NCI-H1092 treated with DMSO at 0.1 percent for 48 hours (cell line): ENCODE results near the gene ATP6V1B1.

ENCODE experiments used
- DNase-seq: peaks from one replicate; lab custom pipeline; 2025; lab: John Stamatoyannopoulos, UW

The ATP6V1B1 gene

DNA sequence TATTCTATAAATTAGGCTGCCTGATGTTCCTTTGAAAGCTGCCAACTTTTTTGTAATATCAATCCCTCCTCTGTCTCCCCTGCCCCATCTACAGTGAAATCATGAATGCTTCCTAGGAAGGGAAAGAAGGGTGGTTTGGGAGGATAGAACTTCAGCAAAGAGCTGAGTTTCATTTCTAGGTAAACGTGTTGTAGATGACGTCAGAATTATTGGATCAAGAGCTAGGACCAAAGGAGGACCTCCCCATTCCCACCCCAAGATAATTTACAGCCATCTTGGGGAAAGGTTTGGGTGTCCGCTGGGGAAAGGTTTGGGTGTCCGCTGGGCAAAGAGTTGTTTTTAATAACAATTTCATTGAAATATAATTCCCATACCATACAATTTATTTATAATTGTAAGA is 31.5 kb downstream of the ATP6V1B1 start:
- no peak for DNase-seq

DNA sequence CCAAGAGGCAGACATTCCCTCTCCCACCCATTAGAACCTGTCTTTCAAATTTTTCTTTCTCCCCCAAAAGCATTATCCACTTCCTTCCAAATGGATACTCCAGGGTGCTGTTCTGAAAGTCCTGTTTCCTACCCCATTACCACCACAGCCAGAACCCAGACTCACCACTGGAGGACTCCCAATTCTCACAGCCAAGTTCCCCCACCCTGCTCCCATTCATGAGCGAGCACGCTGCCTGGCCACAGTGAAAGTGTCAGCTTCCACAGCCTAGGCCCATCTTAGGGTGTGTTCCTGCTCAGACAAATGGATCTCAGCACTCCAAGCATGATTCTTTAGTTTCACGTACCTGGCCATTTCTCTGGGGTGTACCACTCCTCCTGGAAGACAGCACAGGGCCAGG is 38.9 kb downstream of the ATP6V1B1 start:
- DNase-seq: no peak

DNA sequence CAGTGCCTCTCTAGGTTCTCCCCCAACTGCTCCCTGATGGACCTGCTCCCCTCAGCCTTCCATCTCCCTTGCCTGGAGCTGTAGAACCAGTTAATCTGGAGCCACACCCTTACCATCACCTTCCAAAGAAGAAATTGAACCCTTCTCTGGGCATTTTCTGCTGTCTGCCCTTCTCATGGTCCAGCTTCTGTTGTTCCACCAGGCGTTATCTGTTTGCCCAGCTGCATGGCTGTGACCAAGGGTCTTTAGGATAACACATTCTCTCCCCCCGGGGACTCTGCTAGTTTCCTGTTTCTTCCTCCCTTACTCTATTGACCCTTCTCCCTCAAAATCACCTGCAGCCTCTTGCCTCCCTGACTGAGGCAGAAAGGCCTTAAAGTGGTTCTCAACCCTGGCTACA is 39.5 kb downstream of the ATP6V1B1 start:
- DNase-seq: no peak

DNA sequence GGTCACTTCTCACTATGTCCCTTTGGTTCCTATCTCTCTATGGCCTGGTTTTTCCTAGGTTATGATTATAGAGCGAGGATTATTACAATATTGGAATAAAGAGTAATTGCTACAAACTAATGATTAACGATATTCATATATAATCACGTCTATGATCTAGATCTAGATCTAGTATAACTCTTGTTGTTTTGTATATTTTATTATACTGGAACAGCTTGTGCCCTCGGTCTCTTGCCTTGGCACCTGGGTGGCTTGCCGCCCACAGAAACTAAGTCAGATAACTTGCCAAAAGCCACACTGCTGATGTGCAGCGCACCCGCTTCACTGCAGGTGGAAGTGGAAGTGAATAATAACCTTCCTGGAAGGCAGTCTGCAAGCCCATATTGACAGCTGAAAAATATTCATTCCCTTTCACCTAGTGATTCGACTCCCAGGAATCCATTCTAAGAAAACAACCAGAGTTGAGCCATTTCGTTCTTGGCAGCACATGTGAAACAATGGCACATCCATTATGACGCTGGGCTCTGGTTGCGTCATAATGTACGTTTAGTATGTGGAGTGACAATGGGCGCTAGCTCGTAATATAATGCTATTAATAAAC is 42.0 kb downstream of the ATP6V1B1 start:
- DNase-seq: peak; percentile 59

DNA sequence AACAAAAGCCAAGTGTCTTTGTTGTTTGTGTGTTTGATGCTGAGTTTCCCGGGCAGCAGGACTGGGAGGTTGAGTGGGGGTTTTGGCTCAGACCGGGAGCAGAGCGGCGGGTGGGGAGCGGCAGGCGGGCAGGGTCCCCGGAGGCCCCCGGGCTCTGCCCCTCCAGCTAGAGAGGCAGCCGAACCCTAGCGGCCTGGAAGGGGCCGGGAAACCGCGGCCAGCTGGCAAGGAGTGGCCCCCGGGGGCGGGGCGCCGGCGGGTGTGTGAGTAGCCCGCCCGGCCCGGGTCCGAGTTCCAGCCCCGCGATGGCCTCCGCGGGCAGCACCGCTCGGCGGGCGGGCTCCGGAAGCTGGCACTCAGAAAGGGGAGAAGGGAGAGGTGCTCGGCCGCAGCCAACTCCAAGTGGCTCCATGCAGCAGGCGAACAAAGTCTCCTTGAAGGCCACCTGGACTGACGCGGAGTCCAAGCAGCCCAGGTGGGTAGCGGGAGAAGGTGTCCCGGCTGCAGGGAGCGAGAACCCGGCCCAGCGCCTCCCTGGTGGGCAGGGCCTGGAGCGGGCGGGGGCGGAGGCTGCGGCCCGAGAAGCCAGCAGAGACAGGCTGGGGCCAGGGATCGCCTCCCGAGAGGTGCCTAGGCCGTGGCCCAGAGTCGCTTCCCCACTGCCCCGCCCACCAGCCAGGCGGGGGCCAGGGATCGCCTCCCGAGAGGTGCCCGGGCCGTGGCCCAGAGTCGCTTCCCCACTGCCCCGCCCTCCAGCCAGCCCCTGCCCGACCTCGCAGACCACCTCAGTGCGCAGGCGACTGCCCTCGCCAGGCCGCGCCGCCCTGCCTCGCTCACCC is 42.9 kb downstream of the ATP6V1B1 start, which contains the start of gene ANKRD53:
Gene ANKRD53, plus strand, starts transcription at position 290 of the 839 bp plus-strand sequence. Its CDS starts 16 bp downstream, at position 306.
- DNase-seq: peak; percentile 34

DNA sequence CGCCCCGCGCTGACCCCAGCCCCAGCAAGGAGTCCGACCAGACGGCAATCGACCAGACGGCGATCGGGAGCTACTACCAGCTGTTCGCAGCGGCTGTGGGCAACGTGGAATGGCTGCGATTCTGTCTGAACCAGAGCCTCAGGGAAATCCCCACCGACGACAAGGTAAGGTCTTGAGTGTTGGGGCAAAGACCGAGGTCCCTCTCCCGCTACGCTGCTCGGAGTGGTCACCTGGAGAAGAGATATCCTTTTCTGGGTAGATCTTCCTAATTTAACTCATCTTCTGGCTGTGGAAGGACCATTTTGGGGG is 43.4 kb downstream of the ATP6V1B1 start:
- DNase-seq: no peak

DNA sequence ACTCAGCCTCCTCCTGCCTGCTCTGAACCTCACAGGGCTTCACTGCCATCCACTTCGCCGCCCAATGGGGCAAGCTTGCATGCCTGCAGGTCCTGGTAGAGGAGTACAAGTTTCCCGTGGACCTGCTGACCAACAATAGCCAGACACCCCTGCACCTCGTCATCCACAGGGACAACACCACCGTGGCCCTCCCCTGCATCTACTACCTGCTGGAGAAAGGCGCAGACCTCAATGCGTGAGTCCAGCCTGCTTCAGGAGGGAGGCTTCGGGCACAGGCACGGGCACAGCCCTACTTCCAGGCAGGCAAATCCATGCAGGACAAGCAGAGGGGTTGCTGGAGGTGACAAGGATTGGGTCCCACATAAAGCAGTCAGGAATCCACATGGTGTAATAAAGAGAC is 43.9 kb downstream of the ATP6V1B1 start:
- DNase-seq: no peak

DNA sequence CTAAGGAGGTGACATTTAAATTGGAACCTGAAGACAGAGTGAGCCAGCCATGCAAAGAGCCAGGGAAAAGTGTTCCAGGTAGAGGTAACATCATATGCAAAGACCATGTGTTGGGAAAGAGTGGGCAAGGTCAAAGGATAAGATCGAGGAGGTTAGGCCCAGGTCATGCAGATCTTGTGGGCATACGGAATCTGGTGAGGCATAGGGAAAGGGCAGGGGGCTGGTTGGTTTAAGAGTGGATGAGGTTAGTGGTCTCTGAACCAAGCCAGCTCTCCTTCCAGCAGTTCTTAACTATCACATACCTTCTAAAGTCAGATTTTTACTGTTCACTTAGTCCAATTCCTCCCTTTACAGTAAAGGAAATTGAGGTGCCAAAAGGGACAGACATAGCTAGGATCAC is 45.7 kb downstream of the ATP6V1B1 start:
- no peak for DNase-seq

DNA sequence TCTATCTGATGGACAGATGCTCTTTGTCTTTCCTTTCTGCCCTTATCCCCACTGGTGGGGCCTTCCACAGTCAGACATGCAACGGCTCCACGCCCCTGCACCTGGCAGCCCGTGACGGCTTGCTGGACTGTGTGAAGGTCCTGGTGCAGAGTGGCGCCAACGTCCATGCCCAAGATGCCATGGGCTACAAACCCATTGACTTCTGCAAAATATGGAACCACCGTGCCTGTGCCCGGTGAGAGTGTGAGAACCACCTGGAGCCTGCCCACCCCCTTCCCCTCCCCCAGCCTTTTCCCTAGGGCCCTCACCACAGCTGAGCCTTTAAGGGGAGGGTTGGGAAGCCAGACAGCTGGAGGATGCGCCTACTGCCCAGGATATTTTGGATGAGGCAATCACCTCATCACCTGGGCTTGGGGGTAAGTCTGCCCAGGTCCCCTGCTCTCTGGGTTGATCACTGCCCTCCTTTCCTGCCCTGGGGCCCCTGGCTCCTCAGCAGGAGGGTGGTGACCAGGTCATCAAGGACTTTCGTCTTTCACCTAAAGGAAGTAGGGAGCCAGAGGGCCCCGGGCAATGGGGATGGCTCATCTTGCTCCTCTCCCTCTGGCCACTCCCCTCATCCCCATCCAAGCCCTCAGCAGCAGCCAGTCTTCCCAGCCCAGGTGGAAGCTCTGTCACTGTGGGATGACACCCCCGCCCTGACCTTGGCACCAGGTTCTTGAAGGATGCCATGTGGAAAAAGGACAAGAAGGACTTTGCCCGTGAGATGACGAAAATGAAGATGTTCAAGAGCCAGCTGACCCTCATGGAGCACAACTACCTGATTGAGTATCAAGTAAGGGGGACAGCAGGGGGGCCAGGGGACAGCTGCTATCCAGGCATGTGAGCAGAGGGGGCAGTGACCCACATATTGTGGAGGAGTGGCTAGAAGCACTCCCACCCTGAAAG is 46.4 kb downstream of the ATP6V1B1 start:
- DNase-seq: no peak

DNA sequence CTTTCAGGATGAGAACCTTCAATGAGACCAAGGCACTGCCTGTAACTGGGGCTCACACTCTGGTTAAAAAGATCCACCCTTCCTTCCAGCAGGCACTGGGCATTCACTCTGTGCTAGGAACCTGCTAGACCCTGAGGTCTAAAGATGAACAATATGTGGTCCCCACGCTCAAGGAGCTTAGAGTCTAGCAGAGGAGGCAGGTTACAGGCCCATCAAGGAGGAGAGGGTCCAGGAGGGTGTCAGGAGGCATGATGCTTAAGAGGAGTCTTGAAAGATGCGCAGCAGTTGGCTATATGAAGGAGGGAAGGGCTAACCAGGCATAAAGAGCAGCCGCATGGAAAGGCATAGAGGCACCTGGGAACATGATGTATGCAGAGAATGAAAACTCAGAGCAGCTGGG is 47.3 kb downstream of the ATP6V1B1 start:
- no peak for DNase-seq

DNA sequence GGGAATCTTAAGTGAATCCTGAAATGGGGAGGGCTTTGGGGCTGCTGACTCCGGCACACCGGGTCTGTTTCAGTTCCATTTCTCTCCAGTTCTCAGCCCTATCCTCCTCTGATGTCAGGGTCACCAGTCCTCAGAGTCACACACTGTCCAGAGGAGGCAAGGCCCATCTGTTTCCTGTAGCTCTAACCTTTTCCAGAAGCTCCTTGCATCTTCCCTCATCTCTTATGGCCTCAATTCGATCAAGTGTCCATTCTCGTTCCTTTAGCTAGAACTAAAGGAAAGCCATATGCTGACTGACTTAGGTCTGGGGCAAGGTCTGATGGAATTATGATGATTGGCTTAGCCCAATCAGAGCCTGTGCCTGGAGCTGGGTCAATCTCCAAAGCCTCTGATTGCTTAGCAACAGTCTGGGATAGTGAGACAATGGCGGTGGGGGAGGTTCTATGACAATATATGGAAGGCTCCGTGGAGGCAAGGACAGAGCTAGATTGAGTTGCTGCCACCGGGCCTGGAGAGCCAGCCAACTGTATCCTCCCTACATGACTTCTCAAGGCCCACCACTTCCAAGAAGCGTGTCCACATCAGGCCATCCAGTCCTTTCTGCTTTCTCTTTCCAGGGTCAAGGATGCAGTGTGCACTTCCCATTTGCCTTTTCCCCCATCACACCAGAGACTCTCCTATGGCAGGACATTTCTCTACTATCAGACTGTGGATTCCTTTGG is 48.0 kb downstream of the ATP6V1B1 start:
- DNase-seq: no peak

DNA sequence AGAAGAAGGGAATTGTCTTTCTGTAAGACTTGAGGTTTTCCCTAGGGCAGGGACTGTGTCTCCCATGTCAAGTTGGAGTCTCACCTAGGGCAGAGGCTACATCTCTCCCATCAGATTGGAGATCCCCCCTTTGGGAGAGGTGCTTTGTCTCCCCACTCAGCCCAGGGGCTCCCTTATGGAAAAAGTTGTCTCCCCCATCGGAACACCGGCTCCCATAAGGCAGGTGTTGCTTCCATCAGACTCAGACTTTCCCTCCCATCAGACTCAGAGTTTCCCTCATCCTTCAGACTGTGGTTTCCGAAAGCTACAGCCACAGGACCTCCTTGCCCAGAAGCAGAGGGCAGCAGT is 48.5 kb downstream of the ATP6V1B1 start:
- no peak for DNase-seq

DNA sequence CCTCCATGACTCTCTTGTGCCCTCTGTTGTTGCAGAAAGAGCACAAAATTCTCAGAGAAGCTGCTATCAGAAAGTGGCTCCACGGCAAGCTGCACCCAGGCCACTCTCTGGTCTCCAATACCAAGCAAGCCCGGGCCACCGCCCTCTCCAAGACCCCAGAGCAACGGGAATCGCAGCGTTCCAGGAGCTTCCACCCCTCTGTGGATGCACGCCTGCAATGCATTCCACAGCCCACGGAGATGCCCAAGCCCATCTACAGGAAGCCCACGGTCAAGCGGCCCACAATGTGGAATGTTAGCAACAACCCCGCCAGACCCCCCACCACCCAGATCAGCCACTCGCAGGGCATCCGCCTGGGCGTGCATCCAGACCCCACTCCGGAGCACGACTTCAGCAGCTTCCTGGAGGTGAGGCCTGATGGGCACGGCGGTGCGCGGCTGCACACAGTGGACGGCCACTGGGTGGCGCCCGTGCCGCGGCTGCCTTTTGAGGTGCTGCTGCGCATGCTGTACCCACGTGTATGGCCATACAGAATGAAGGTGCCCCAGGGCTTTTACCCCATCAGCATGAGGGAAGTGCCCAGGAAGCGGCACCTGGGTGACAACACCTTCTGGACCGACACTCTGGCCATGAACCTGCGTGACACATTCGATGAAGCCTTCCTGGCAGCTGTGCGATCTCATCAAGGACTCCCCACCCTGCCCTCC is 49.0 kb downstream of the ATP6V1B1 start:
- no peak for DNase-seq

DNA sequence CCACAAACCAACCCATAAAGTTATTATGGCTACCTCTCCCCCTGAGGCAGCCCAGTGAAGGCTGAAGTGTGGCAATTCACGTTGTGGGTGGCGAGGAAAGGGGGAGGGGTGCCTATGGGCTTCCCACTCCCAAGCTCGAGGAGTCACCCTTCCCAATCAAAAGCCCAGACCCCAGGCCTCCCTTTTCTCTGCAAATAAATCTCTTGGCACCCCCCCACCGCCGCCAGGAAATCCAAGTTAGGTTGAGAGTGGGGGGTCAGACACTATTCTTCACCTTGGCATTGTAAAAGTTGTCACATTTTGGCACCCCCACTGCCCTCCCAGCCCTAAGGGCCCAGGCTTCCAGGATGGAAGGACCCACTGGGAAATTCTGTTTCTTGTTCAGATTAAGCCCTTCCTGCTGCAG is 49.6 kb downstream of the ATP6V1B1 start:
- DNase-seq: no peak

DNA sequence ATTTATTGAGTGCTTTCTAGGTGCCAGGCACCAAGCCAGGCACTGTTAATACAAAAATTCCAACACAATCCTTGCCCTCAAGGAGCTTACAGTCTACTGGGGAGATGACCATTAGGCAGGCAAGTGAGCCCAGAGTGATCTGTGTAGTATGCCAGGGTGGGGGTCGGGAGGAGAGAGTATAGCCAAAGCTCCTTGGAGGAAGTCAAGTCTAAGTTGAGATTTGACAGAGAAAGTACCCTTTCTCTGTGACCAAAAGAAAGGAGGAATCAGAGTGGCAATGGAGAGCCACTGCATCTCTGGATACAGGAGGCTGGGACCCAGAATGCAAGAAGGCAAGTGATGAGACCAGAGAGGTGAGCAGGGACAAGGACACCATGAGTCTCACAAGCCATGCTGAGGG is 50.3 kb downstream of the ATP6V1B1 start:
- no peak for DNase-seq

DNA sequence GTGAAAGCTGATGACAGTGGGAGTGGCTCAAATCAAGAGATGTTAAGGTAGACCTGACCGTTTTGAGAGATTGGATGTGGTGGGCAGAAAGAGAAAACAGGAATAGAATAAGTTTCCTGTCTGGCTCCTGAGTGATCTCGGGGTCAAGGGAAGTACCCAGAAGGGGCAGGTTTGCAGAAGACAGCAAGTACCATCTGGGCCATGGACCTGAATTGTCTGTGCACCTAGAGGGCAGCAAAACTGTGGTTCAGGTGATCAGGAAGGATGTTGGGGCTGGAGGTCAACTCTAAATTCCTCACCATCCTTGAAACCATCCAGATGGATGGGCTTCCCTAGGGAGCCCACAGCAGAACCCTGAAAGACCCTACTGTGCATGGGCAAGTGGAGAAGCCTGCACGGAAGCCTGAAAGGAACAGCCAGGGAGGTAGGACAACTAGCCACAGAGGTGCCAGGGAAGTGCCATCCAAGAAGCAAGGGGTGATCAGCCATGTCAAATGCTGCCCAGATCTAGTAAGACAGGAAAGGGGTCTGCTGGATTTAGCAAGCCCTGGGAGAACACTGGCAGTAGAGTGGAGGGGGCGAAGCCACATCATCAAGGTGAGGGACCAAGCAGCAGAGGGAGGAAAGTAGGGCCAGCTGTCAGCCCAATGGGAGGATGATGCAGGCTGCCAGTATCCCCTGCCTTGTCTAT is 50.9 kb downstream of the ATP6V1B1 start:
- no peak for DNase-seq

DNA sequence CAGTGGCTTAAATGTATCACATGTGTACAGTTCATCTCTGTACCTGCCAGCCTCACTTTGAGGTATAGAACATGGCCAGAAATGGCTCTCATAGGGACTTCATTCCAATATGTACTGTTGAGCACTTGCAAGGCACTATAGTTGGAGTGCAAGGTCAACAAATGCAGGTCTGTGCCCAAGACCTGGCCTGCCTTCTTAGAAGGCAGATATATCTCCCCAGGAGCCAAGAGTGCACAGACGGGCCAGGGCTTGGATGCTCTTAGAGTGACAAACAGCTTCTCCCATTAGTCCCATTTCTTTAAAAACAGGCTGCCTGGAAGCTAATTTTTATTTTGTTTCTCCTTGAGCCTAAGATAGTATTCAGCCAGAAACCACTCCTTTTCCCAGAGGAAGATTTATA is 51.7 kb downstream of the ATP6V1B1 start:
- no peak for DNase-seq

DNA sequence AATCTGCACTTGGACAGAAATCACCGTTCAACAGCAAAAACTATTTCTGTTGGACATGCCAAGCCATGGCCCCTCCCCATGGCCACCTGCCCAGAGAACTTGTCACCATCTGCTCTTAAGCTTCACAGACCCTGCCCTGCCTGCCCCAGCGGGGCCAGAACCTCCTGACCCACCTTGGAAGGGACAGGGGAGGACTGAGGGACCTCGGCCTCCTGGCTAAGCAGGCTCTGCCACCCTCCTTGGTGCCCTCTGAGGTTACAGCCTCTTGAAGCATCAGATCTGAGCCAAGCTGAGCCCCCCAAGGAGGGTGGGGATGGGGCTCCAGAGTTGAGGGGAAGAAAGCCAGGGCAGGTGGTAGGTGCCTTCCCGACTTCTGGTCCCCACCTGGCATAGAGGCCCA is 52.5 kb downstream of the ATP6V1B1 start:
- no peak for DNase-seq

DNA sequence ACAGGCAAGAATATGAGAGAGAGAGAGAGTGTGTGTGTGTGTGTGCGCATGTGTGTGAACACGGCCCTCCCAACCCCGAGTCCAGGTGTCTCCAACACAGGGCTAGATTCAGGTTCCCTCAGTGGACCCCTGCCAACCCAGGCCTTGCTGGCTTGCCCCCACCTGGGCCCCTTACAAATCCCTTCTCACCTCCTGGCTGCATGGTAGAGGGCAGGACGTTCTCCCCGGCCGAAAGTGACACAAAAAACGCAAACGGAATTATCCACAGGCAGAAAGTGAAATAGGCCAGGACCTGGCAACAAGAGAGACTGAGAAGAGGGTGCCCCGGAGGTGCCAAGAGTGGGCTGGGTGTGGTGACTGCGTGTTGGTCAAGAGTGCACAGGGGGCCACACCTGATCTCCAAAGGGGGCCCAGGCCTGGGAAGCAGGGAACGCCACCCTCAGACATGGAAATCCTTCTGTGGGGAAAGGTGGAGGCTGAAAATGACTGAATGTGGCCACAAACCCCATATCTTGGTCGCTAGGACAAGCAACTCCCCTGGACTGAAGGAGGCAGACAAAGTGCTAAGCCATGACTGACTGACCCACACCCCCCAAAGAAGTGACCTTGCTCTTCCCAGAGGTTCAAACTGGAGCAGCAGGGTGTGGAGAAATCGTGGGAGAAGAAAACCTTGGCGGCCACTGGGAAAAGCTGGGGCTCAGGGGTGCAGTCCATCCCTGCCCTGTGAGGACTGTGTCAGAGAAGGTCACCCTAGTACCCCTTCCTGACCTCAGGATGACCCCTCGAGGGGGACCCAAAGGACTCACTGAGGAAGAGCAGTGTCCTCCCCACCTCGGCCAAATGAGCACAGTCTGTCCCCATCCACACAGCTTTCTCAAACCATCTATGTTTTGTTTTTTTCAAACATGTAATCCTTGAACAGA is 53.3 kb downstream of the ATP6V1B1 start:
- no peak for DNase-seq

DNA sequence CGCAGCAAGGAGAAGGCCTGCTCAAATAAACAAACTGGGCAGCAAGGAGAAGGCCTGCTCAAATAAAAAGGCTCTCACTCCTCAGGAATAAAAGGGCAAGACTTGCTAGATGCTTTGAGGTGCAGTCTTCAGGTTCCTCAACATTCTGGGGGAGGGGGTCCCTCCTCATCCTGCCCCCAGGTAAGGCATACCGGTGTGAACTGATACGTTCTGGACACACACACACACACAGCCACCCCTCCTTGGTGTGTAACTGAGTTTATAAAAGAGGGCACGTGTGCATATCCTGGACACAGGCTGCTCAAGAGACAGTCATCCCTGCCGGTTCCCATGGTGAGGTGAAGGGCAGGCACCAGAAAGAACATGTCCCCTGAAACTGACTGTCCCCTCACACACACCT is 54.5 kb downstream of the ATP6V1B1 start:
- DNase-seq: no peak
